ENCODE measurements around the gene POU3F2.

The POU3F2 gene

GRCh38 chr6:98847416-98847778 is 13.0 kb downstream of the POU3F2 start:
- no peak overlapping the region for H3K4me3 Mint-ChIP-seq
- H3K9me3 Mint-ChIP-seq, result no peaks in the 10 kb centered on the region
- H3K4me1 Mint-ChIP-seq, result peaks cover 39% of the 10 kb centered on the region
- ATAC-seq, result no peak
- peaks cover 91% of the 10 kb centered on the region for H3K27me3 Mint-ChIP-seq
- H3K27ac Mint-ChIP-seq, result no peak overlapping the region
- H3K36me3 Mint-ChIP-seq, result peaks cover 8% of the 10 kb centered on the region

- no peak overlapping the region for H3K27ac Mint-ChIP-seq
- peaks cover 8% of the 10 kb centered on the region for H3K36me3 Mint-ChIP-seq
- no peak for ATAC-seq
- H3K4me1 Mint-ChIP-seq, result peaks cover 34% of the 10 kb centered on the region
- H3K9me3 Mint-ChIP-seq, result no peaks in the 10 kb centered on the region
- peaks cover 85% of the 10 kb centered on the region for H3K27me3 Mint-ChIP-seq
- no peak overlapping the region for H3K4me3 Mint-ChIP-seq
Measured at GRCh38 chr6:98847779-98848538, 13.6 kb downstream of the POU3F2 start.

GRCh38 chr6:98848539-98849242 is 14.3 kb downstream of the POU3F2 start:
- Mint-ChIP-seq H3K27ac (no peak overlapping the region), H3K9me3 (no peaks in the 10 kb centered on the region), H3K4me3 (no peak overlapping the region), H3K36me3 (peaks cover 8% of the 10 kb centered on the region), H3K27me3 (peaks cover 78% of the 10 kb centered on the region), H3K4me1 (peaks cover 27% of the 10 kb centered on the region)
- no peak for ATAC-seq

- Mint-ChIP-seq H3K36me3 (peaks cover 9% of the 10 kb centered on the region), H3K27ac (no peak overlapping the region), H3K27me3 (no peaks in the 10 kb centered on the region), H3K9me3 (peaks cover 4% of the 10 kb centered on the region), H3K4me3 (no peak overlapping the region), H3K4me1 (no peaks in the 10 kb centered on the region)
- ATAC-seq, result no peak
Measured at GRCh38 chr6:98864497-98864896, 30.1 kb downstream of the POU3F2 start.

GRCh38 chr6:98871057-98871456 is 36.7 kb downstream of the POU3F2 start:
- no peaks in the 10 kb centered on the region for H3K4me1 Mint-ChIP-seq
- H3K4me3 Mint-ChIP-seq, result no peak overlapping the region
- no peak overlapping the region for H3K27ac Mint-ChIP-seq
- H3K36me3 Mint-ChIP-seq, result peaks cover 33% of the 10 kb centered on the region
- peaks cover 4% of the 10 kb centered on the region for H3K9me3 Mint-ChIP-seq
- H3K27me3 Mint-ChIP-seq, result no peaks in the 10 kb centered on the region
- no peak for ATAC-seq

GRCh38 chr6:98871821-98872220 is 37.4 kb downstream of the POU3F2 start:
- H3K36me3 Mint-ChIP-seq, result peaks cover 35% of the 10 kb centered on the region
- H3K4me3 Mint-ChIP-seq, result no peak overlapping the region
- no peak for ATAC-seq
- H3K9me3 Mint-ChIP-seq, result no peaks in the 10 kb centered on the region
- H3K4me1 Mint-ChIP-seq, result no peaks in the 10 kb centered on the region
- no peak overlapping the region for H3K27ac Mint-ChIP-seq
- no peaks in the 10 kb centered on the region for H3K27me3 Mint-ChIP-seq

GRCh38 chr6:98875375-98875774 is 41.0 kb downstream of the POU3F2 start:
- H3K9me3 Mint-ChIP-seq, result no peaks in the 10 kb centered on the region
- H3K4me1 Mint-ChIP-seq, result no peaks in the 10 kb centered on the region
- H3K36me3 Mint-ChIP-seq, result peaks cover 42% of the 10 kb centered on the region
- H3K4me3 Mint-ChIP-seq, result no peak overlapping the region
- ATAC-seq, result no peak
- H3K27me3 Mint-ChIP-seq, result no peaks in the 10 kb centered on the region
- H3K27ac Mint-ChIP-seq, result no peak overlapping the region

- ATAC-seq, result no peak
- H3K27ac Mint-ChIP-seq, result no peak overlapping the region
- H3K4me1 Mint-ChIP-seq, result no peaks in the 10 kb centered on the region
- H3K9me3 Mint-ChIP-seq, result no peaks in the 10 kb centered on the region
- no peak overlapping the region for H3K4me3 Mint-ChIP-seq
- H3K36me3 Mint-ChIP-seq, result peaks cover 44% of the 10 kb centered on the region
- H3K27me3 Mint-ChIP-seq, result no peaks in the 10 kb centered on the region
Measured at GRCh38 chr6:98877250-98877649, 42.9 kb downstream of the POU3F2 start.

GRCh38 chr6:98880486-98880885 is 46.1 kb downstream of the POU3F2 start:
- no peak overlapping the region for H3K27ac Mint-ChIP-seq
- no peaks in the 10 kb centered on the region for H3K9me3 Mint-ChIP-seq
- H3K27me3 Mint-ChIP-seq, result no peaks in the 10 kb centered on the region
- no peaks in the 10 kb centered on the region for H3K4me1 Mint-ChIP-seq
- ATAC-seq, result no peak
- H3K4me3 Mint-ChIP-seq, result no peak overlapping the region
- peaks cover 45% of the 10 kb centered on the region for H3K36me3 Mint-ChIP-seq

GRCh38 chr6:98885330-98885729 is 51.0 kb downstream of the POU3F2 start:
- H3K27me3 Mint-ChIP-seq, result no peaks in the 10 kb centered on the region
- ATAC-seq, result no peak
- H3K27ac Mint-ChIP-seq, result no peak overlapping the region
- H3K9me3 Mint-ChIP-seq, result no peaks in the 10 kb centered on the region
- no peaks in the 10 kb centered on the region for H3K4me1 Mint-ChIP-seq
- H3K4me3 Mint-ChIP-seq, result no peak overlapping the region
- peaks cover 56% of the 10 kb centered on the region for H3K36me3 Mint-ChIP-seq

GRCh38 chr6:98887650-98888049 is 53.3 kb downstream of the POU3F2 start:
- H3K36me3 Mint-ChIP-seq, result peaks cover 58% of the 10 kb centered on the region
- H3K4me1 Mint-ChIP-seq, result no peaks in the 10 kb centered on the region
- no peak overlapping the region for H3K4me3 Mint-ChIP-seq
- no peak overlapping the region for H3K27ac Mint-ChIP-seq
- H3K27me3 Mint-ChIP-seq, result no peaks in the 10 kb centered on the region
- ATAC-seq, result no peak
- no peaks in the 10 kb centered on the region for H3K9me3 Mint-ChIP-seq
